BLaER1 treated with 17β-estradiol and CSF1 and Interleukin-3, amounts not matched to agents 10 nM and 100 nM (cell line): ENCODE data around the gene P2RY6.

Experiments
- H3K27ac ChIP-seq, 11 experiments: shearing (Covaris generic); formaldehyde crosslinking; 2 replicates each; pipeline ENCODE4 v1.8.1; 2022
- H3K27me3 ChIP-seq, 11 experiments: shearing (Covaris generic); formaldehyde crosslinking; 2 replicates each; pipeline ENCODE4 v1.8.1; 2022
- H3K36me3 ChIP-seq, 11 experiments: shearing (Covaris generic); formaldehyde crosslinking; 2 replicates each; pipeline ENCODE4 v1.8.1; 2022
- H3K4me1 ChIP-seq, 10 experiments: shearing (Covaris generic); formaldehyde crosslinking; 2 replicates each; pipeline ENCODE4 v1.8.1; 2022
- H3K4me2 ChIP-seq, 11 experiments: shearing (Covaris generic); formaldehyde crosslinking; 2 replicates each; pipeline ENCODE4 v1.8.1; 2022
- H3K4me3 ChIP-seq, 10 experiments: shearing (Covaris generic); formaldehyde crosslinking; 2 replicates each; pipeline ENCODE4 v1.8.1; 2022
- H3K9ac ChIP-seq, 11 experiments: shearing (Covaris generic); formaldehyde crosslinking; 2 replicates each; pipeline ENCODE4 v1.8.1; 2022
- H3K9me3 ChIP-seq, 11 experiments: shearing (Covaris generic); formaldehyde crosslinking; replicated peaks in 1 of 11; 2 replicates each; pipeline ENCODE4 v1.8.1; 2022
- H4K20me1 ChIP-seq, 11 experiments: shearing (Covaris generic); formaldehyde crosslinking; 2 replicates each; pipeline ENCODE4 v1.8.1; 2022
- Cebpa-rat ChIP-seq, 11 experiments: shearing (Covaris generic); IDR thresholded peaks; 2 replicates each; pipeline ENCODE4 v1.8.1; 2022

P2RY6 gene

GRCh38 chr11:73326929-73327811 lies 55.0 kb downstream of the P2RY6 start:
- peaks cover 0 to 3% (median 0%) of the 10 kb centered on the region in 11 experiments; a peak in 1 of 22 replicates for H4K20me1 ChIP-seq
- H3K27me3 ChIP-seq: no peaks in the 10 kb centered on the region
- peak overlapping the region; percentile 0 to 67 (median 20); a peak in 15 of 22 replicates for H3K4me2 ChIP-seq
- H3K4me3 ChIP-seq: no peak overlapping the region
- H3K36me3 ChIP-seq: no peaks in the 10 kb centered on the region
- H3K27ac ChIP-seq: no peak overlapping the region
- H3K4me1 ChIP-seq: peaks cover 47 to 75% (median 63%) of the 10 kb centered on the region in 10 experiments
- no peak for TF ChIP-seq Cebpa-rat (IDR thresholded peaks at IDR 0.05)
- no peaks in the 10 kb centered on the region for H3K9me3 ChIP-seq
- no peak overlapping the region for H3K9ac ChIP-seq

DNA sequence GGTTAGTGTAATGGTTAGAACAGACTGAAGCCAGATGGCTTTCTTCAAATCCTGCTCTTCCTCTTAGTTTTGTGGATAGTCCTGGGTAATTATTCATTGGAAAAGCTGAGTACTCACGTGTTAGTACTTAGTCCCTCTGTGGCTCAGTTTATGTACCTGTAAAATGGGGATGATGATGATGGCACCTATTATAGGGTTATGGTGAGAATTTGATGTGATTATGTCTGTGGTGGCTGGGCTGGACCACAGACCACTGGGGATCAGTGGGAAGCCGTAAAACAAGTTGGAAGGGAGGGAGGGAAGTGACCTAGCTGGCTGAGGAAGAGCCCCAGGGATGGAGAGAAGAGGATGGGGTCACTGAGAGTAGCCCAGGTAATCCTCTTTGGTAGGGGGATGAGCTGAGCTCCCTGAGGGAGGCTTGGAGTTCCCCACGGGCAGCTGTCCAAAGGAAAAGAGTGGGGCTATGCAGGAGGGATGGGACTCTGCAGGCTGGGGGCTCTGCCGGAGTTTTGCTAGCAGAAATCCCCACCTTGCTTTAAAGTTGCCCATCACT lies 55.8 kb downstream of the P2RY6 start:
- no peak overlapping the region for H3K27ac ChIP-seq
- H3K4me1 ChIP-seq: peaks cover 40 to 68% (median 56%) of the 10 kb centered on the region in 10 experiments
- no peak for TF ChIP-seq Cebpa-rat (IDR thresholded peaks at IDR 0.05)
- no peaks in the 10 kb centered on the region for H3K9me3 ChIP-seq
- no peaks in the 10 kb centered on the region for H3K36me3 ChIP-seq
- H3K4me2 ChIP-seq: peak overlapping the region in 8 of 11 experiments; percentile 0 to 67 (median 16); a peak in 11 of 22 replicates
- H3K27me3 ChIP-seq: no peaks in the 10 kb centered on the region
- no peak overlapping the region for H3K4me3 ChIP-seq
- H4K20me1 ChIP-seq: peaks cover 0 to 3% (median 0%) of the 10 kb centered on the region in 11 experiments; a peak in 1 of 22 replicates
- H3K9ac ChIP-seq: no peak overlapping the region

GRCh38 chr11:73330569-73331093 lies 58.5 kb downstream of the P2RY6 start:
- H3K9me3 ChIP-seq: no peaks in the 10 kb centered on the region
- H3K27me3 ChIP-seq: no peaks in the 10 kb centered on the region
- peak overlapping the region in 2 of 11 experiments; percentile 4 to 34; a peak in 1 of 22 replicates for H3K9ac ChIP-seq
- no peak overlapping the region for H3K4me3 ChIP-seq
- H3K4me2 ChIP-seq: peak overlapping the region in 1 of 11 experiments; percentile 17; a peak in 1 of 22 replicates
- H3K4me1 ChIP-seq: peaks cover 36 to 60% (median 53%) of the 10 kb centered on the region in 10 experiments
- no peak for TF ChIP-seq Cebpa-rat (IDR thresholded peaks at IDR 0.05)
- no peaks in the 10 kb centered on the region for H3K36me3 ChIP-seq
- H4K20me1 ChIP-seq: peaks cover 0 to 3% (median 0%) of the 10 kb centered on the region in 11 experiments; a peak in 1 of 22 replicates
- 0 out of 22 replicates have a peak overlapping the region, but pooled peaks of 1 of the 11 experiments have one; percentile 27 for H3K27ac ChIP-seq

- Histone ChIP-seq H3K36me3 (no peaks in the 10 kb centered on the region), H3K27ac (0 out of 22 replicates have a peak overlapping the region, but pooled peaks of 1 of the 11 experiments have one; percentile 27), H4K20me1 (peaks cover 0 to 3% (median 0%) of the 10 kb centered on the region in 11 experiments; a peak in 1 of 22 replicates), H3K4me3 (no peak overlapping the region), H3K4me1 (peaks cover 32 to 56% (median 50%) of the 10 kb centered on the region in 10 experiments), H3K9ac (0 out of 22 replicates have a peak overlapping the region, but pooled peaks of 1 of the 11 experiments have one; percentile 4), H3K9me3 (no peaks in the 10 kb centered on the region), H3K27me3 (no peaks in the 10 kb centered on the region), H3K4me2 (peak overlapping the region in 1 of 11 experiments; percentile 17; a peak in 1 of 22 replicates)
- no peak for TF ChIP-seq Cebpa-rat (IDR thresholded peaks at IDR 0.05)
Observed at GRCh38 chr11:73331138-73331916, 59.2 kb downstream of the P2RY6 start.

DNA sequence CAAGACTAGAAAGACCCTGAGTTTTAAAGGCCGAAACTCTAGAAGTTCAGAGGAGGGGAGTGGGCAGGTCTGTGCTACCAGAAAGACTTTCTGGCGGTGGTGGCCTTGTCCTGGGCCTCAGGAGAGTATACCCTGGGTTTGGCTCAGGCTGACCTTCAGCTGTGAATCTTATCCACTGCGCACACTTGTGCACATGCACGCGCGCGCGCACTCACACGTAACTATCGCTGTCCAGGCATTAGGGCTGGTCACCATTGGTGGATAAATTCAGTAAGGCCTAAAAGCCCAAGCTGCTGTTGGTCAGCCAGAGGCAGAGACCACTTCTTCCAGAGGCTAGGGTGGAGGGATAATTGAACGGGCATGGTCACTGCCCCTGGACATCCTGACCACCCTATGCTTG lies 61.0 kb downstream of the P2RY6 start:
- Histone ChIP-seq H3K36me3 (no peaks in the 10 kb centered on the region), H3K4me2 (peak overlapping the region in 4 of 11 experiments; percentile 72 to 84 (median 79); a peak in 5 of 22 replicates), H3K9me3 (no peaks in the 10 kb centered on the region), H3K27me3 (no peaks in the 10 kb centered on the region), H3K4me1 (peaks cover 25 to 46% (median 39%) of the 10 kb centered on the region in 10 experiments), H3K27ac (no peak overlapping the region; a peak in 1 of 22 replicates), H3K4me3 (no peak overlapping the region), H4K20me1 (peaks cover 0 to 2% (median 0%) of the 10 kb centered on the region in 11 experiments; a peak in 1 of 22 replicates), H3K9ac (peak overlapping the region in 1 of 11 experiments; percentile 15; a peak in 1 of 22 replicates)
- TF ChIP-seq Cebpa-rat (IDR thresholded peaks at IDR 0.05): no peak

DNA sequence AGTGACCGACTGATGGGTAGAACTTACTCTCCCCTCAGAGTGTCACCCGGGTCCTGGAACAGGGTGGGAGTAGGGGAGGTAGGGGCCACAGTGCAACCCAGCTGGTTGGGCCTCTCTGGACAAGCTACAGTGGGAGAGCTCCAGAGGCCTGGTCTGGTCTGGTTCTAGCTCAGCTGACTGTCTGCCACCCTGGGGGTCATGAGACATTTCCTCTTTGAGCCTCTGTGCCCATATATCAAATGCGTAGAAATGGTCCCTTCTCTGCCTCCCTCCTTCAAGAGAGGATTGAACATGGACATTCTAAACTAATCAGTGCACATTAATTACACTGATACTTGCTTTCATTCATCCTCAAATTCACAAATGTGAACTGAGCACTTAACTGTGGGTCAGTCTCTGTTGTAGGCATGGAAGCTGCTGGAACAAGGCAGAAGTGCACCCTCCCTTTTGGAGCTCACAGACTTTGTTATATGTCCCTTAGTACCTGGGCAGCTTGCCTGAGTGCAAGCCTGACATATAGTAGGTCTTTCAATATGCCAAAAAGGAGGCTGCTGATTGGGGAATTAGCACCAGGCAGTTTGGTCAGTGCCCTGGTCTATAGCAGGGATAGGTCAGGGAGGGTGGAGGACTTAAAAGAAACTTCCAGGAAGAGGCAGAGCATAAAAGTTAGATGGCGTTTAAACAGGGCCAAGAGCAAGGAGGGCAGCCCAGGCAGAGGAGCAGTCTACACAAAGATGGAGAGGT lies 61.7 kb downstream of the P2RY6 start:
- Histone ChIP-seq H4K20me1 (no peaks in the 10 kb centered on the region), H3K36me3 (no peaks in the 10 kb centered on the region), H3K9me3 (no peaks in the 10 kb centered on the region), H3K27me3 (no peaks in the 10 kb centered on the region), H3K27ac (peak overlapping the region in 7 of 11 experiments; percentile 13 to 52 (median 28); a peak in 11 of 22 replicates), H3K4me3 (no peak overlapping the region), H3K9ac (peak overlapping the region in 8 of 11 experiments; percentile 9 to 51 (median 37); a peak in 9 of 22 replicates), H3K4me2 (peak overlapping the region; percentile 65 to 84 (median 72); a peak in 18 of 22 replicates), H3K4me1 (peaks cover 27 to 47% (median 39%) of the 10 kb centered on the region in 10 experiments)
- TF ChIP-seq Cebpa-rat (IDR thresholded peaks at IDR 0.05): no peak

- peaks cover 30 to 47% (median 40%) of the 10 kb centered on the region in 10 experiments for H3K4me1 ChIP-seq
- no peaks in the 10 kb centered on the region for H3K27me3 ChIP-seq
- no peaks in the 10 kb centered on the region for H3K36me3 ChIP-seq
- H4K20me1 ChIP-seq: no peaks in the 10 kb centered on the region
- peak overlapping the region; percentile 9 to 51 (median 38); a peak in 17 of 22 replicates for H3K9ac ChIP-seq
- H3K27ac ChIP-seq: peak overlapping the region in 9 of 11 experiments; percentile 1 to 52 (median 28); a peak in 14 of 22 replicates
- H3K9me3 ChIP-seq: no peaks in the 10 kb centered on the region
- H3K4me2 ChIP-seq: peak overlapping the region; percentile 65 to 84 (median 72)
- no peak overlapping the region for H3K4me3 ChIP-seq
- TF ChIP-seq Cebpa-rat (IDR thresholded peaks at IDR 0.05): no peak
Observed at GRCh38 chr11:73334384-73335203, 62.5 kb downstream of the P2RY6 start.
